Testis (tissue), 3 donors: Measurements from ENCODE around the gene KIF14. TPM values are rescaled to one million over a fixed set of nuclear protein-coding genes. Genes with fewer than 3 reads are reported as not detected.
"Not testable (repeated sequence)": the region's sequence is repeated elsewhere in the genome, so short reads cannot be mapped to it uniquely, and the experiment has no call there.

Experiments
- DNase-seq: peaks from one replicate; pipeline ENCODE4 v3.0.0-alpha.2; 2019
- H3K27ac ChIP-seq, 2 donors: fragments of 200-600 bp; sonication (generic); one replicate each; pipeline ENCODE4 v1.5.1; 2019
- H3K27me3 ChIP-seq: fragments of 200-600 bp; sonication (generic); one replicate; pipeline ENCODE4 v1.5.1; 2019
- H3K36me3 ChIP-seq: fragments of 200-600 bp; sonication (generic); one replicate; pipeline ENCODE4 v1.5.1; 2017; ENCODE audit warnings: low read depth; ENCODE audit errors: missing control alignments
- H3K4me1 ChIP-seq: fragments of 200-600 bp; sonication (generic); one replicate; pipeline ENCODE4 v1.5.1; 2019
- H3K4me3 ChIP-seq, 2 donors: fragments of 200-600 bp; sonication (generic); one replicate each; pipeline ENCODE4 v1.5.1; 2017 to 2019
- H3K9me3 ChIP-seq: fragments of 200-600 bp; sonication (generic); one replicate; pipeline ENCODE4 v1.5.1; 2017
- POLR2A ChIP-seq: fragments of 450-650 bp; IDR thresholded peaks from one replicate; pipeline ENCODE4 v1.6.1; 2017; ENCODE audit warnings: antibody characterized with exemption, mild to moderate bottlenecking, moderate library complexity
- WGBS, 2 donors: methylation state at CpG; one replicate each; pipeline ENCODE4 v1.1.5; 2018; 5-methylcytosine and 5-hydroxymethylcytosine counted together
- intact Hi-C: fragments of 100-400 bp; cut with DNase I; formaldehyde crosslinking; loops from one replicate; pipeline ENCODE4 v1.15.1; 2023; ENCODE audit warnings: low total_unique reads
- polyA plus RNA-seq: library from polyadenylated mRNA; stranded (reverse); fragments of 350-450 nt; fragmentation: Illumina TruSeq; extraction: RNeasy Lipid Tissue Mini Kit (QIAGEN cat#74804); gene quantifications from one replicate; pipeline ENCODE4 v1.2.3, GENCODE V29; 2014; ENCODE audit warnings: low read depth, low replicate concordance; ENCODE audit not compliant: insufficient read depth
- total RNA-seq, 2 donors: library from RNA; depleted of rRNA; stranded (reverse); fragments of >200 nt; gene quantifications; one replicate each; pipeline ENCODE4 v1.2.3, GENCODE V29; 2016
- TF ChIP-seq, protein P1 (sequence below), 3 experiments: fragments of 450-650 bp in 2 of 3; fragments of 200-600 bp in 1 of 3; sonication (generic) in 1 of 3; IDR thresholded peaks; one replicate each; pipeline ENCODE4 v1.5.1; 2016 to 2019; ENCODE audit warnings: antibody characterized with exemption in 3 of 3, mild to moderate bottlenecking in 2 of 3, moderate library complexity in 1 of 3

The KIF14 gene
- total and polyA plus RNA-seq, 3 donors from 2014 or later = 1.8 to 6.8 (median 3.5) TPM

DNA sequence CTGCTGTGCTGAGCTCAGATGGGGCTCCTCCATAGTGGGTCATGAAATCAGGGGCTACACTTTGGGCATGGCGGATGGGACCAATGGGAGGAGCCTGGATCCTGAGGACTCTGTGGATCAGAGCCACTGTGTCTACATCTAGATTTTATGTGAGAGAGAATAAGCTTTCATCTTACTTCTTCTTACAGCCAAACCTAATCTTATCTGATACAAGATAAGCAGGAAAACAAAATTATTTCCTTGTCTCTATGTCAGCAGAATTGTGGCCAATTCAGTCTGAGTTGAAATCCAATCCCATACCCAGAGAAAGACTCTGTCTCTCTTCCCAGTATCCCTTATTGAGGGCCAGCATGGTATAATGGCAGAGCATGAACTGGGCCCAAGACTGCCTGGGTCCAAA is 56.2 kb downstream of the KIF14 start:
- TF ChIP-seq, protein P1, sequence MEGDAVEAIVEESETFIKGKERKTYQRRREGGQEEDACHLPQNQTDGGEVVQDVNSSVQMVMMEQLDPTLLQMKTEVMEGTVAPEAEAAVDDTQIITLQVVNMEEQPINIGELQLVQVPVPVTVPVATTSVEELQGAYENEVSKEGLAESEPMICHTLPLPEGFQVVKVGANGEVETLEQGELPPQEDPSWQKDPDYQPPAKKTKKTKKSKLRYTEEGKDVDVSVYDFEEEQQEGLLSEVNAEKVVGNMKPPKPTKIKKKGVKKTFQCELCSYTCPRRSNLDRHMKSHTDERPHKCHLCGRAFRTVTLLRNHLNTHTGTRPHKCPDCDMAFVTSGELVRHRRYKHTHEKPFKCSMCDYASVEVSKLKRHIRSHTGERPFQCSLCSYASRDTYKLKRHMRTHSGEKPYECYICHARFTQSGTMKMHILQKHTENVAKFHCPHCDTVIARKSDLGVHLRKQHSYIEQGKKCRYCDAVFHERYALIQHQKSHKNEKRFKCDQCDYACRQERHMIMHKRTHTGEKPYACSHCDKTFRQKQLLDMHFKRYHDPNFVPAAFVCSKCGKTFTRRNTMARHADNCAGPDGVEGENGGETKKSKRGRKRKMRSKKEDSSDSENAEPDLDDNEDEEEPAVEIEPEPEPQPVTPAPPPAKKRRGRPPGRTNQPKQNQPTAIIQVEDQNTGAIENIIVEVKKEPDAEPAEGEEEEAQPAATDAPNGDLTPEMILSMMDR (IDR thresholded peaks at IDR 0.05) = no peak
- no peak for TF ChIP-seq POLR2A
- H3K27ac ChIP-seq = no peak overlapping the region
- H3K4me1 ChIP-seq = no peaks in the 10 kb centered on the region
- H3K36me3 ChIP-seq = no peaks in the 10 kb centered on the region
- WGBS, 2 donors = 97 to 100% methylated on average over 1 of the region's 1 CpG
- DNase-seq = no peak
- intact Hi-C loops = no loop called here
- no peaks in the 10 kb centered on the region for H3K9me3 ChIP-seq
- H3K27me3 ChIP-seq = no peaks in the 10 kb centered on the region
- no peak overlapping the region for H3K4me3 ChIP-seq

DNA sequence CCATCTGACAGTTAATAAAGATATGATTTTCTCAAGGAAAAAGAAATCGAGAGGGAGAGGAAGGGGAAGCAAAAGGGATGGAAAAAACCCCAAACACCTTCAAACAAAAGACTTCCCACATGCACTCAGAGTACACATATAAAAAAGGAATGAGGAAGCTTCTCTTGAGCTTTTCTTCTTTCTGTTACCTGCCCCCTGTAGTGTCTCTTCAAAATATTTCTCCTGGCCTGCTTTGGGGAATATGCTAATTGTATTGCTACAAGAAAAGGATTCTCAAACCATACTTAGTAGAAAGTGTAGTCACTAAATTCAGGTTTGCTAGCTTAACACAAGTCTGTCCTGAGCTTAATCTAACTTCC is 58.7 kb downstream of the KIF14 start:
- no peaks in the 10 kb centered on the region for H3K9me3 ChIP-seq
- H3K27me3 ChIP-seq = no peaks in the 10 kb centered on the region
- intact Hi-C loops = no loop called here
- DNase-seq = no peak
- TF ChIP-seq, protein P1 (IDR thresholded peaks at IDR 0.05) = no peak
- no peak for TF ChIP-seq POLR2A
- no peaks in the 10 kb centered on the region for H3K36me3 ChIP-seq
- no peak overlapping the region for H3K4me3 ChIP-seq
- no peak overlapping the region for H3K27ac ChIP-seq
- WGBS, 2 donors = 57 to 64% methylated on average over 1 of the region's 1 CpG
- no peaks in the 10 kb centered on the region for H3K4me1 ChIP-seq

DNA sequence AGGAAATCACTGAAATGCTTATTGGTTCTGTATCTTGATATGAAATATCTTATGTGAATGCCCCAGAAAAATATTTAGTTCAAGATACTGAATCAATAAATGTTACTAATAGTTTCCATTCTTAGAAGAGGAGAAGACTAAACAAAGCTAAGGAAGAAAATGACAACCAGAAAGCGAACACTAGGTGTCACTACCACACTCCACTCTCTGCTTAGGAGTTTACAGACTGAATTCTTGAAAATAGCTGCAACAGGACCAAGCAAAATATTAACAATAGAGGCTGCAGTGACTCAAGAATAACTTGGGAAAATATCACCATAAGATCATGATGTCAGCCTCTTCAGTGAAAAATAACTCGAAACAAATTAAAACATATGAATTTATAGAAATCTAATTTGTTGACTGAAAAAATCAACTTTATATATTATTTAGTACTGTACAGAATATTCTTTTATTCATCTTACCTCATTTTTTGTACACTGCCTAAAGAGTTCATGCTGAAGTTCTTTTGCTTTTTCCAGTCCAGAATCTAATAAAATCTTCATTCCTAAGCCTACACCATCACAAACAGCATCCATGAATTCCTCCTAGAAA is 61.6 kb downstream of the KIF14 start:
- WGBS, 2 donors = 68% methylated on average over 2 of the region's 2 CpGs
- TF ChIP-seq POLR2A = no peak
- TF ChIP-seq, protein P1 (IDR thresholded peaks at IDR 0.05) = peak; percentile 27 to 53 (median 40)
- H3K27ac ChIP-seq = no peak overlapping the region
- intact Hi-C loops = no loop called here
- DNase-seq = peak; percentile 21
- H3K9me3 ChIP-seq = no peaks in the 10 kb centered on the region
- no peak overlapping the region for H3K4me3 ChIP-seq
- no peaks in the 10 kb centered on the region for H3K36me3 ChIP-seq
- H3K4me1 ChIP-seq = no peaks in the 10 kb centered on the region
- H3K27me3 ChIP-seq = no peaks in the 10 kb centered on the region

DNA sequence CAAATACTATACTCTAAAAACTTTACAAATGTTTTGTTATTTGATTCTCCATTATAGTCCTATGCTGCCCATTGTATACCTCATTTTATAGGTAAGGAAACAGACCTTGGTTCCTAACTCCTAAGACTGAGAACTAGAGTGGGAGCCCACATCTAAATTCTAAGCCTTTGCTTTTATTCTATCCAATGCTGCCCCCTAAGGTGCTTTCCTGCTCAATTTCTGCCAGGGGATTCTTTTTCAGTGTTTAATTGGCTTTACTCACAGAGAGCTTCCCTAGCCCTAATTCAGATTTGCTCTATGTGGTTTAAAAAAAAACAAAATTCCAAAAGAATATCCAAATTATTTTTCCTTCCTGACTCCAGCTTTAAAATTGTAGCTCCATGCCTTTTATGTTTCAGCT is 64.5 kb downstream of the KIF14 start:
- Histone ChIP-seq H3K9me3 (no peaks in the 10 kb centered on the region), H3K27ac (no peak overlapping the region), H3K27me3 (no peaks in the 10 kb centered on the region), H3K36me3 (no peaks in the 10 kb centered on the region), H3K4me1 (no peaks in the 10 kb centered on the region), H3K4me3 (no peak overlapping the region)
- intact Hi-C loops = no loop called here
- TF ChIP-seq, protein P1 (IDR thresholded peaks at IDR 0.05) = no peak
- DNase-seq = no peak

DNA sequence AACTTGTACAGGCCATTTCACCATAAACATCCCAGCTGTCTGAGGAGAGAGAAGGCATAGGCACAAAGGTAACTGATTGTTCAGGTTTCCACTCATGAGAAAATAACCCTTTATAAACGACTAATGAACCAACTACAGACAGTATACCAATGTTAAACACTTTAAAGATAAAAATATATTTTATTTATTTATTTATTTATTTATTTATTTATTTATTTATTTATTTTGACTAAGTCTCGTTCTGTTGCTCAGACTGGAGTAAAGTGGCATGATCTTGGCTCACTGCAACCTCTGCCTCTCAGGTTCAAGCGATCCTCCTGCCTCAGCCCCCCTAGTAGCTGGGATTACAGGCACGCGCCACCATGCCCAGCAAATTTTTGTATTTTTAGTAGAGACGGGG is 67.8 kb downstream of the KIF14 start:
- H3K36me3 ChIP-seq, DNase-seq, intact Hi-C loops, H3K4me1 ChIP-seq, H3K4me3 ChIP-seq, H3K27me3 ChIP-seq, H3K9me3 ChIP-seq, H3K27ac ChIP-seq: not testable (repeated sequence)
- 89 to 97% methylated on average over 6 of the region's 6 CpGs for WGBS, 2 donors
